Measurements from ENCODE around the gene ADGRL3.

ADGRL3 gene

GRCh38 chr4:61400439-61401038 is 200.4 kb downstream of the ADGRL3 start:
- TF ChIP-seq CTCF (IDR thresholded peaks at IDR 0.05; ENCODE audit: low read depth, low read length, missing control alignments): no peak
- DNase-seq (ENCODE audit: low read depth): no peak
- H3K4me3 ChIP-seq (ENCODE audit: low read depth, low read length): no peak overlapping the region

GRCh38 chr4:61401771-61402170 is 201.6 kb downstream of the ADGRL3 start:
- H3K4me3 ChIP-seq (ENCODE audit: low read depth, low read length): no peak overlapping the region
- TF ChIP-seq CTCF (IDR thresholded peaks at IDR 0.05; ENCODE audit: low read depth, low read length, missing control alignments): no peak
- no peak for DNase-seq (ENCODE audit: low read depth)

GRCh38 chr4:61405307-61405706 is 205.2 kb downstream of the ADGRL3 start:
- no peak overlapping the region for H3K4me3 ChIP-seq (ENCODE audit: low read depth, low read length)
- TF ChIP-seq CTCF (IDR thresholded peaks at IDR 0.05; ENCODE audit: low read depth, low read length, missing control alignments): no peak
- no peak for DNase-seq (ENCODE audit: low read depth)

- no peak for DNase-seq (ENCODE audit: low read depth)
These were observed 206.6 kb downstream of the ADGRL3 start for GRCh38 chr4:61406677-61407076.

GRCh38 chr4:61407642-61408618 is 207.8 kb downstream of the ADGRL3 start:
- no peak for DNase-seq (ENCODE audit: low read depth)
- TF ChIP-seq CTCF (IDR thresholded peaks at IDR 0.05; ENCODE audit: low read depth, low read length, missing control alignments): no peak
- H3K4me3 ChIP-seq (ENCODE audit: low read depth, low read length): no peak overlapping the region

More at GRCh38 chr4:61406677-61407076, 206.6 kb downstream of the ADGRL3 start:
- TF ChIP-seq CTCF (IDR thresholded peaks at IDR 0.05; ENCODE audit: low read depth, low read length, missing control alignments): no peak
- H3K4me3 ChIP-seq (ENCODE audit: low read depth, low read length): no peak overlapping the region

- no peak for TF ChIP-seq CTCF (IDR thresholded peaks at IDR 0.05; ENCODE audit: low read depth, low read length, missing control alignments)
- DNase-seq (ENCODE audit: low read depth): no peak
- no peak overlapping the region for H3K4me3 ChIP-seq (ENCODE audit: low read depth, low read length)
These were observed 208.7 kb downstream of the ADGRL3 start for GRCh38 chr4:61408861-61409260.

Measured in GM12864 (cell line).